GM12878 (cell line): Measurements from ENCODE around the gene CRYZL1. TPM values are rescaled to one million over a fixed set of nuclear protein-coding genes. Genes with fewer than 3 reads are reported as not detected.

Experiments used
- ATF3 ChIP-seq: IDR thresholded peaks from 2 replicates; pipeline ENCODE4 v1.6.1; 2011; ENCODE audit warnings: low read depth, mild to moderate bottlenecking, low read length, moderate library complexity, borderline replicate concordance; ENCODE audit errors: extremely low read depth
- BACH1 ChIP-seq: fragments of 450-650 bp; IDR thresholded peaks from 2 replicates; pipeline ENCODE4 v1.6.1; 2017; ENCODE audit warnings: mild to moderate bottlenecking, borderline replicate concordance
- BCL3 ChIP-seq: IDR thresholded peaks from 2 replicates; pipeline ENCODE4 v1.6.1; 2011; ENCODE audit warnings: borderline replicate concordance, low read depth, mild to moderate bottlenecking, moderate library complexity, low read length; ENCODE audit not compliant: insufficient read depth, poor library complexity, severe bottlenecking
- BMI1 ChIP-seq: fragments of 450-650 bp; IDR thresholded peaks from 2 replicates; pipeline ENCODE4 v1.6.1; 2016; ENCODE audit warnings: mild to moderate bottlenecking, moderate library complexity, borderline replicate concordance
- E2F4 ChIP-seq: IDR thresholded peaks from 2 replicates; pipeline ENCODE4 v1.6.1; 2012; ENCODE audit warnings: low read depth, low read length, improper control_type of control experiment
- EGR1 ChIP-seq, 2 experiments: IDR thresholded peaks; 1 replicate in 1 of 2; 2 replicates in 1 of 2; pipeline ENCODE4 v1.6.1; 2011 to 2012; ENCODE audit warnings: low read depth in 2 of 2, low read length in 2 of 2, borderline replicate concordance in 1 of 2, mild to moderate bottlenecking in 1 of 2, moderate library complexity in 1 of 2
- ETV6 ChIP-seq, 2 experiments: fragments of 450-650 bp in 1 of 2; IDR thresholded peaks in 1 of 2; conservative IDR thresholded peaks in 1 of 2; 2 replicates each; pipeline ENCODE4 v1.6.1; 2014; ENCODE audit warnings: antibody characterized with exemption in 1 of 2, borderline replicate concordance in 1 of 2, low read depth in 1 of 2, mild to moderate bottlenecking in 1 of 2, moderate library complexity in 1 of 2
- GABPA ChIP-seq: IDR thresholded peaks from 2 replicates; pipeline ENCODE4 v1.6.1; 2014; ENCODE audit warnings: antibody characterized with exemption, low read depth, mild to moderate bottlenecking, inconsistent platforms
- HCFC1 ChIP-seq: fragments of 150-350 bp; IDR thresholded peaks from 2 replicates; pipeline ENCODE4 v1.6.1; 2014; ENCODE audit warnings: low read length
- HDAC6 ChIP-seq: fragments of 200-600 bp; sonication (generic); IDR thresholded peaks from one replicate; pipeline ENCODE4 v1.8.0; 2017; ENCODE audit warnings: antibody characterized with exemption; ENCODE audit not compliant: unreplicated experiment
- MYC ChIP-seq: IDR thresholded peaks from 2 replicates; pipeline ENCODE4 v1.6.1; 2011; ENCODE audit warnings: mild to moderate bottlenecking, low read length, moderate library complexity, inconsistent platforms; ENCODE audit not compliant: insufficient read depth, insufficient replicate concordance, insufficient read length, severe bottlenecking
- PAX5 ChIP-seq: IDR thresholded peaks from 2 replicates; pipeline ENCODE4 v1.6.1; 2011; ENCODE audit warnings: low read depth, low read length, borderline replicate concordance
- POLR2AphosphoS5 ChIP-seq: IDR thresholded peaks from 2 replicates; pipeline ENCODE4 v1.6.1; 2011; ENCODE audit warnings: mild to moderate bottlenecking, low read length, inconsistent platforms
- POU2F2 ChIP-seq: IDR thresholded peaks from 3 replicates; pipeline ENCODE4 v1.6.1; 2011; ENCODE audit warnings: low read depth, mild to moderate bottlenecking, low read length, borderline replicate concordance
- RBBP5 ChIP-seq: fragments of 200-600 bp; sonication (generic); conservative IDR thresholded peaks from 2 replicates; pipeline ENCODE4 v1.6.1; 2016
- SMC3 ChIP-seq: IDR thresholded peaks from 2 replicates; pipeline ENCODE4 v1.6.1; 2011; ENCODE audit warnings: low read length, improper control_type of control experiment, borderline replicate concordance
- STAT1 ChIP-seq: fragments of 450-650 bp; conservative IDR thresholded peaks from 2 replicates; pipeline ENCODE4 v1.6.1; 2014; ENCODE audit warnings: antibody characterized with exemption, mild to moderate bottlenecking
- SUZ12 ChIP-seq: fragments of 200-600 bp; sonication (generic); IDR thresholded peaks from one replicate; pipeline ENCODE4 v1.6.1; 2018; ENCODE audit warnings: antibody characterized with exemption, mild to moderate bottlenecking; ENCODE audit not compliant: unreplicated experiment
- TCF3 ChIP-seq: IDR thresholded peaks from 2 replicates; pipeline ENCODE4 v1.6.1; 2012; ENCODE audit warnings: low read depth, mild to moderate bottlenecking, low read length, borderline replicate concordance; ENCODE audit not compliant: insufficient read depth
- ZNF207 ChIP-seq: fragments of 450-650 bp; IDR thresholded peaks from 2 replicates; pipeline ENCODE4 v1.6.1; 2014; ENCODE audit warnings: antibody characterized with exemption, mild to moderate bottlenecking, borderline replicate concordance
- polyA plus RNA-seq, 11 experiments: library from polyadenylated mRNA; depleted of rRNA in 4 of 11; unstranded in 6 of 11; stranded (reverse) in 5 of 11; fragments of >200 nt; fragmentation: Nextera tagmentation in 4 of 11; fragmentation: Illumina TruSeq in 1 of 11; extraction: Ambion mirVana in 4 of 11; extraction: Trizol in 1 of 11; gene quantifications; 1 replicate in 1 of 11; 2 replicates in 10 of 11; pipeline versions ENCODE4 v1.2.1 to v1.2.3, GENCODE V29; 2011 to 2016; ENCODE audit warnings: inconsistent platforms in 2 of 11, missing spikeins in 2 of 11, low read depth in 1 of 11
- total RNA-seq, 4 experiments: library from RNA; depleted of rRNA in 3 of 4; stranded (reverse); fragments of >200 nt in 3 of 4; fragmentation: Illumina TruSeq in 1 of 4; extraction: Trizol in 1 of 4; gene quantifications; 2 replicates each; pipeline versions ENCODE4 v1.2.1 to v1.2.3, GENCODE V29; 2013 to 2021
- TF ChIP-seq, protein P1 (sequence below): IDR thresholded peaks from 2 replicates; pipeline ENCODE4 v1.6.1; 2012; ENCODE audit warnings: low read depth, low read length, improper control_type of control experiment
- TF ChIP-seq, protein P2 (sequence below): IDR thresholded peaks from 2 replicates; pipeline ENCODE4 v1.6.1; 2012; ENCODE audit warnings: mild to moderate bottlenecking, low read depth, low read length

The CRYZL1 gene
- total and polyA plus RNA-seq, 10 of the 15 experiments (the other 5 are each of a cell fraction or from before 2014, with no cell fraction given), result 14.3 to 72.4 (median 30.7) TPM

DNA sequence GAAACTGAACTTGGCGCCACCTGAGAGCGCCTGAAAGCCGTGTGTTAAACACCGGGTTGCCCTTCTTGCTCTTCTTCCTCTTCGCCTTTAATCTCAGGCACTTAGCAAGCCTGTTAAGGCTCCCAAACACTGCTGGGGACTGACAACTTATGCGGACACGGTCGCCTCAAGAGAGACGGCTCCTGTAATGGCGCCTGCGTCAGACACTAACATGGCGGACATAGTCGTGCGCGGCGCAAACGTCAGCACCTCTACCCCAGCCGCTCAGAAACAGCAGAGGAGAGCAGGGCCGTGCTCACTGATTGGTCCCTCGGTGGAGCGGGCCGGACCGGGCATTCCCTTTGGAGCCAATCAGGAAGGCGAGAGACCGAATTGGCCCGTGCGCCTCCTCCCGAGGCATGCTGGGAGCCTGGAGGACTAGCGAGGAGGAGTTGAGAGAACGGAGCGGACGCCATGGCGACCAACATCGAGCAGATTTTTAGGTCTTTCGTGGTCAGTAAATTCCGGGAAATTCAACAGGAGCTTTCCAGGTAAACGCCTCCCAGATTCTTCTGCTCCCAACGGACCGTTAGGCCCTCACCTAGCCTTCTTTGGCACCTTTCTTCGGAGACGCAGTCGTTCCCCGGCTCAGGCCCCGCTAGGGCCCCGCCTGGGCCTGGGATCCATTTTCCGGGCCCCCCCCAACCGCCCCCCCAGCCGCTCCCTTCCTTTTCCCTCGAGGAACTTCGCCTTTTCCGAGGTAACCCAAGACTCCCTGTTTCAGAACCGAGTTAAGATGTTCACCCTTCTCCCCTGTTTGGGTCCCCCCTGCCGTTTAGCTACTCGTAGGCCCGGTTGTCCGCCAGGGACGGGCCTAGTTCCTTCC lies 98.7 kb downstream of the CRYZL1 start, which contains the start of gene SON (continued):
- no peak for TF ChIP-seq HDAC6
- TF ChIP-seq RBBP5, result no peak
- TF ChIP-seq EGR1 (IDR thresholded peaks at IDR 0.05; ENCODE audit: borderline replicate concordance in 1 of 2, low read depth in 2 of 2, low read length in 2 of 2), result no peak
- TF ChIP-seq, protein P1, sequence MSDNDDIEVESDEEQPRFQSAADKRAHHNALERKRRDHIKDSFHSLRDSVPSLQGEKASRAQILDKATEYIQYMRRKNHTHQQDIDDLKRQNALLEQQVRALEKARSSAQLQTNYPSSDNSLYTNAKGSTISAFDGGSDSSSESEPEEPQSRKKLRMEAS, result peak; percentile 49
- TF ChIP-seq STAT1, result no peak
- peak; percentile 46 for TF ChIP-seq BCL3
- peak; percentile 59; the same call in 1 of the 2 replicates for TF ChIP-seq TCF3
- TF ChIP-seq, protein P2, sequence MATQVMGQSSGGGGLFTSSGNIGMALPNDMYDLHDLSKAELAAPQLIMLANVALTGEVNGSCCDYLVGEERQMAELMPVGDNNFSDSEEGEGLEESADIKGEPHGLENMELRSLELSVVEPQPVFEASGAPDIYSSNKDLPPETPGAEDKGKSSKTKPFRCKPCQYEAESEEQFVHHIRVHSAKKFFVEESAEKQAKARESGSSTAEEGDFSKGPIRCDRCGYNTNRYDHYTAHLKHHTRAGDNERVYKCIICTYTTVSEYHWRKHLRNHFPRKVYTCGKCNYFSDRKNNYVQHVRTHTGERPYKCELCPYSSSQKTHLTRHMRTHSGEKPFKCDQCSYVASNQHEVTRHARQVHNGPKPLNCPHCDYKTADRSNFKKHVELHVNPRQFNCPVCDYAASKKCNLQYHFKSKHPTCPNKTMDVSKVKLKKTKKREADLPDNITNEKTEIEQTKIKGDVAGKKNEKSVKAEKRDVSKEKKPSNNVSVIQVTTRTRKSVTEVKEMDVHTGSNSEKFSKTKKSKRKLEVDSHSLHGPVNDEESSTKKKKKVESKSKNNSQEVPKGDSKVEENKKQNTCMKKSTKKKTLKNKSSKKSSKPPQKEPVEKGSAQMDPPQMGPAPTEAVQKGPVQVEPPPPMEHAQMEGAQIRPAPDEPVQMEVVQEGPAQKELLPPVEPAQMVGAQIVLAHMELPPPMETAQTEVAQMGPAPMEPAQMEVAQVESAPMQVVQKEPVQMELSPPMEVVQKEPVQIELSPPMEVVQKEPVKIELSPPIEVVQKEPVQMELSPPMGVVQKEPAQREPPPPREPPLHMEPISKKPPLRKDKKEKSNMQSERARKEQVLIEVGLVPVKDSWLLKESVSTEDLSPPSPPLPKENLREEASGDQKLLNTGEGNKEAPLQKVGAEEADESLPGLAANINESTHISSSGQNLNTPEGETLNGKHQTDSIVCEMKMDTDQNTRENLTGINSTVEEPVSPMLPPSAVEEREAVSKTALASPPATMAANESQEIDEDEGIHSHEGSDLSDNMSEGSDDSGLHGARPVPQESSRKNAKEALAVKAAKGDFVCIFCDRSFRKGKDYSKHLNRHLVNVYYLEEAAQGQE, result no peak
- TF ChIP-seq POU2F2, result peak; percentile 81; the same call in 2 of the 3 replicates
- no peak for TF ChIP-seq BMI1
- TF ChIP-seq SUZ12, result no peak
- no peak for TF ChIP-seq ATF3
- 0 out of 2 replicates have a peak, but pooled peaks have one; percentile 66 for TF ChIP-seq ZNF207
- no peak; the same call in 1 of the 2 replicates for TF ChIP-seq PAX5
- peak; percentile 42; the same call in 1 of the 2 replicates for TF ChIP-seq HCFC1
- TF ChIP-seq E2F4, result no peak
- no peak for TF ChIP-seq SMC3
- no peak for TF ChIP-seq GABPA
- TF ChIP-seq MYC, result peak; percentile 26
- TF ChIP-seq POLR2AphosphoS5, result peak; percentile 98
- TF ChIP-seq ETV6 (conservative IDR thresholded peaks at IDR 0.05 in 1 of 2, IDR thresholded peaks at IDR 0.05 in 1 of 2; ENCODE audit: borderline replicate concordance in 1 of 2, low read depth in 1 of 2), result no peak
- TF ChIP-seq BACH1, result 0 out of 2 replicates have a peak, but pooled peaks have one; percentile 26
